Astrocyte (in vitro differentiated cells and primary cell): ENCODE data around the gene NPDC1. TPM values are rescaled to one million over a fixed set of nuclear protein-coding genes. Genes with fewer than 3 reads are reported as not detected.

ENCODE experiments used
- DNase-seq: peaks from one replicate; pipeline ENCODE4 v3.0.0-alpha.2; 2010; ENCODE audit warnings: low read depth
- FAIRE-seq: peaks from 2 replicates; lab custom pipeline; 2011; peaks lifted over from hg19 to GRCh38; lab: Jason Lieb, UNC
- H2AFZ ChIP-seq: 2 replicates; pipeline ENCODE4 v1.6.0; 2012; ENCODE audit warnings: low read depth, low read length, inconsistent platforms
- H3K27ac ChIP-seq: 2 replicates; pipeline ENCODE4 v1.5.1; 2011; ENCODE audit warnings: low read depth, low read length, inconsistent platforms
- H3K27me3 ChIP-seq: 2 replicates; pipeline ENCODE4 v1.6.0; 2011; ENCODE audit warnings: low read length, inconsistent platforms; ENCODE audit not compliant: insufficient read depth
- H3K36me3 ChIP-seq: 2 replicates; pipeline ENCODE4 v1.5.1; 2011; ENCODE audit warnings: low read length, inconsistent platforms; ENCODE audit not compliant: insufficient read depth
- H3K4me1 ChIP-seq: 2 replicates; pipeline ENCODE4 v1.5.1; 2011; ENCODE audit warnings: low read length, inconsistent platforms; ENCODE audit not compliant: insufficient read depth
- H3K4me2 ChIP-seq: 2 replicates; pipeline ENCODE4 v1.6.0; 2012; ENCODE audit warnings: low read length, inconsistent platforms
- H3K4me3 ChIP-seq: 2 replicates; pipeline ENCODE4 v1.5.1; 2011; ENCODE audit warnings: low read depth, mild to moderate bottlenecking, low read length, inconsistent platforms; ENCODE audit not compliant: insufficient read depth
- H3K79me2 ChIP-seq: 2 replicates; pipeline ENCODE4 v1.6.0; 2012; ENCODE audit warnings: mild to moderate bottlenecking, low read length, inconsistent platforms; ENCODE audit not compliant: insufficient read depth
- H3K9ac ChIP-seq: 2 replicates; pipeline ENCODE4 v1.6.0; 2012; ENCODE audit warnings: mild to moderate bottlenecking, low read length, inconsistent platforms
- H3K9me3 ChIP-seq: 2 replicates; pipeline ENCODE4 v1.5.1; 2012; ENCODE audit warnings: low read depth, mild to moderate bottlenecking, low read length, inconsistent platforms; ENCODE audit not compliant: insufficient read depth
- H4K20me1 ChIP-seq: 2 replicates; pipeline ENCODE4 v1.6.0; 2012; ENCODE audit warnings: low read length, inconsistent platforms; ENCODE audit not compliant: insufficient read depth
- H3K27ac Mint-ChIP-seq: one replicate; pipeline ENCODE4 v1.8.0; 2021; ENCODE audit warnings: mild to moderate bottlenecking, mixed read lengths; ENCODE audit not compliant: unreplicated experiment
- H3K27me3 Mint-ChIP-seq: one replicate; pipeline ENCODE4 v1.8.0; 2021; ENCODE audit warnings: low read depth, mixed read lengths; ENCODE audit not compliant: unreplicated experiment
- H3K36me3 Mint-ChIP-seq: one replicate; pipeline ENCODE4 v1.8.0; 2021; ENCODE audit warnings: low read depth, mixed read lengths; ENCODE audit not compliant: unreplicated experiment
- H3K4me1 Mint-ChIP-seq: one replicate; pipeline ENCODE4 v1.8.0; 2021; ENCODE audit warnings: low read depth, mixed read lengths; ENCODE audit not compliant: unreplicated experiment
- H3K4me3 Mint-ChIP-seq: one replicate; pipeline ENCODE4 v1.8.0; 2021; ENCODE audit warnings: mild to moderate bottlenecking, moderate library complexity, mixed read lengths; ENCODE audit not compliant: unreplicated experiment
- H3K9me3 Mint-ChIP-seq: one replicate; pipeline ENCODE4 v1.8.0; 2021; ENCODE audit warnings: mild to moderate bottlenecking, mixed read lengths; ENCODE audit not compliant: unreplicated experiment
- CTCF ChIP-seq: IDR thresholded peaks from 2 replicates; pipeline ENCODE4 v1.5.1; 2011; ENCODE audit warnings: low read depth, mild to moderate bottlenecking, inconsistent platforms, low read length, moderate library complexity; ENCODE audit not compliant: insufficient read depth
- EZH2 ChIP-seq: IDR thresholded peaks from 2 replicates; pipeline ENCODE4 v1.6.1; 2012; ENCODE audit warnings: mild to moderate bottlenecking, low read length, inconsistent platforms; ENCODE audit not compliant: insufficient read depth
- total RNA-seq: library from RNA; stranded (reverse); gene quantifications from 2 replicates; pipeline ENCODE4 v1.2.1, GENCODE V29; 2021

NPDC1 gene
- total RNA-seq, 1 donor from 2014 or later = 66.8 TPM

- Histone ChIP-seq H2AFZ (no peak overlapping the region), H3K9ac (no peak overlapping the region), H3K4me2 (no peak overlapping the region), H3K79me2 (peaks cover 20% of the 10 kb centered on the region), H3K36me3 (peaks cover 6% of the 10 kb centered on the region), H3K4me1 (peaks cover 39% of the 10 kb centered on the region), H3K9me3 (no peaks in the 10 kb centered on the region), H4K20me1 (peaks cover 19% of the 10 kb centered on the region), H3K4me3 (no peak overlapping the region), H3K27ac (peak overlapping the region; percentile 84), H3K27me3 (no peaks in the 10 kb centered on the region)
- DNase-seq (no peak), FAIRE-seq (no peak)
- no peaks in the 10 kb centered on the region for H3K9me3 Mint-ChIP-seq
- H3K4me3 Mint-ChIP-seq = no peak overlapping the region
- no peak overlapping the region for H3K27ac Mint-ChIP-seq
- peaks cover 5% of the 10 kb centered on the region for H3K27me3 Mint-ChIP-seq
- no peak for TF ChIP-seq EZH2
- TF ChIP-seq CTCF = no peak
- peaks cover 33% of the 10 kb centered on the region for H3K4me1 Mint-ChIP-seq
- peaks cover 11% of the 10 kb centered on the region for H3K36me3 Mint-ChIP-seq
These were observed 38.5 kb upstream of the NPDC1 start for GRCh38 chr9:137084526-137084925.

- H3K27ac Mint-ChIP-seq = peak overlapping the region; percentile 92
- Histone ChIP-seq H3K9me3 (no peaks in the 10 kb centered on the region), H4K20me1 (peaks cover 19% of the 10 kb centered on the region), H3K36me3 (peaks cover 3% of the 10 kb centered on the region), H3K79me2 (peaks cover 16% of the 10 kb centered on the region), H3K27ac (peak overlapping the region; percentile 84), H3K4me1 (peaks cover 43% of the 10 kb centered on the region), H3K27me3 (no peaks in the 10 kb centered on the region), H2AFZ (peak overlapping the region; percentile 70), H3K9ac (peak overlapping the region; percentile 58), H3K4me3 (no peak overlapping the region), H3K4me2 (peak overlapping the region; percentile 78)
- H3K27me3 Mint-ChIP-seq = peaks cover 10% of the 10 kb centered on the region
- H3K4me3 Mint-ChIP-seq = peak overlapping the region; percentile 69
- no peaks in the 10 kb centered on the region for H3K9me3 Mint-ChIP-seq
- H3K36me3 Mint-ChIP-seq = peaks cover 6% of the 10 kb centered on the region
- TF ChIP-seq EZH2 (no peak), CTCF (no peak)
- FAIRE-seq (no peak), DNase-seq (peak; percentile 92)
- H3K4me1 Mint-ChIP-seq = peaks cover 26% of the 10 kb centered on the region
These were observed 37.5 kb upstream of the NPDC1 start for GRCh38 chr9:137083394-137084004.

GRCh38 chr9:137082925-137083290, 36.9 kb upstream of the NPDC1 start:
- peak overlapping the region; percentile 78 for H3K27ac ChIP-seq
- H3K36me3 ChIP-seq = peaks cover 3% of the 10 kb centered on the region
- peak overlapping the region; percentile 43 for H2AFZ ChIP-seq
- no peak overlapping the region for H3K4me3 Mint-ChIP-seq
- peaks cover 12% of the 10 kb centered on the region for H3K27me3 Mint-ChIP-seq
- peaks cover 22% of the 10 kb centered on the region for H4K20me1 ChIP-seq
- H3K4me1 ChIP-seq = peaks cover 49% of the 10 kb centered on the region
- TF ChIP-seq CTCF (no peak), EZH2 (no peak)
- H3K4me3 ChIP-seq = no peak overlapping the region
- H3K27me3 ChIP-seq = no peaks in the 10 kb centered on the region
- H3K79me2 ChIP-seq = peaks cover 20% of the 10 kb centered on the region
- H3K4me2 ChIP-seq = peak overlapping the region; percentile 78
- DNase-seq = no peak
- no peak for FAIRE-seq
- no peaks in the 10 kb centered on the region for H3K9me3 ChIP-seq
- H3K9me3 Mint-ChIP-seq = no peaks in the 10 kb centered on the region
- peak overlapping the region; percentile 58 for H3K9ac ChIP-seq
- no peak overlapping the region for H3K27ac Mint-ChIP-seq
- peaks cover 6% of the 10 kb centered on the region for H3K36me3 Mint-ChIP-seq
- peaks cover 20% of the 10 kb centered on the region for H3K4me1 Mint-ChIP-seq
